Measurements from ENCODE around the gene CNKSR2. TPM values are rescaled to one million over a fixed set of nuclear protein-coding genes. Genes with fewer than 3 reads are reported as not detected.

The CNKSR2 gene
- total and polyA plus RNA-seq, 2 of the 13 experiments (the other 11 are each of a cell fraction or from before 2014, with no cell fraction given): not detected

DNA sequence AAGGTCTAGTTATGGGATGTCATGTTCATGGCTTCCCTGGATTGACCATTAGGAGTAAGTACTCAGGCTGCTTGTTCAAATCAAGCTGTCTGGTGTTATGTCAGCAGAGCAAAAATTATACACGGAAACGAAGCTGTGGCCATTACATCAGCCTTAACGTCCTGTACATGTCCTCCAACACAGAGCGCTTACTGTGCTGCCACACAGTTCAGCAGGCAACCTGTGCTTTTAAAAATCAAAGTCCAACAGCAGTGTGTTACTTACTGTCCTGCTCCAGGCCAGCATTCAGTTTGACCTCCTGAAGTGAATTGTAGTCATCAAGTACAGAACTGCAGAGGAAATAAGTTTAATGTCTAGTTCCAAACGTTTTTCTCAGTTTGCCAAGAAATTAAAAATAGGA lies 237.9 kb downstream of the CNKSR2 start (continued):
- TF ChIP-seq, protein P1, sequence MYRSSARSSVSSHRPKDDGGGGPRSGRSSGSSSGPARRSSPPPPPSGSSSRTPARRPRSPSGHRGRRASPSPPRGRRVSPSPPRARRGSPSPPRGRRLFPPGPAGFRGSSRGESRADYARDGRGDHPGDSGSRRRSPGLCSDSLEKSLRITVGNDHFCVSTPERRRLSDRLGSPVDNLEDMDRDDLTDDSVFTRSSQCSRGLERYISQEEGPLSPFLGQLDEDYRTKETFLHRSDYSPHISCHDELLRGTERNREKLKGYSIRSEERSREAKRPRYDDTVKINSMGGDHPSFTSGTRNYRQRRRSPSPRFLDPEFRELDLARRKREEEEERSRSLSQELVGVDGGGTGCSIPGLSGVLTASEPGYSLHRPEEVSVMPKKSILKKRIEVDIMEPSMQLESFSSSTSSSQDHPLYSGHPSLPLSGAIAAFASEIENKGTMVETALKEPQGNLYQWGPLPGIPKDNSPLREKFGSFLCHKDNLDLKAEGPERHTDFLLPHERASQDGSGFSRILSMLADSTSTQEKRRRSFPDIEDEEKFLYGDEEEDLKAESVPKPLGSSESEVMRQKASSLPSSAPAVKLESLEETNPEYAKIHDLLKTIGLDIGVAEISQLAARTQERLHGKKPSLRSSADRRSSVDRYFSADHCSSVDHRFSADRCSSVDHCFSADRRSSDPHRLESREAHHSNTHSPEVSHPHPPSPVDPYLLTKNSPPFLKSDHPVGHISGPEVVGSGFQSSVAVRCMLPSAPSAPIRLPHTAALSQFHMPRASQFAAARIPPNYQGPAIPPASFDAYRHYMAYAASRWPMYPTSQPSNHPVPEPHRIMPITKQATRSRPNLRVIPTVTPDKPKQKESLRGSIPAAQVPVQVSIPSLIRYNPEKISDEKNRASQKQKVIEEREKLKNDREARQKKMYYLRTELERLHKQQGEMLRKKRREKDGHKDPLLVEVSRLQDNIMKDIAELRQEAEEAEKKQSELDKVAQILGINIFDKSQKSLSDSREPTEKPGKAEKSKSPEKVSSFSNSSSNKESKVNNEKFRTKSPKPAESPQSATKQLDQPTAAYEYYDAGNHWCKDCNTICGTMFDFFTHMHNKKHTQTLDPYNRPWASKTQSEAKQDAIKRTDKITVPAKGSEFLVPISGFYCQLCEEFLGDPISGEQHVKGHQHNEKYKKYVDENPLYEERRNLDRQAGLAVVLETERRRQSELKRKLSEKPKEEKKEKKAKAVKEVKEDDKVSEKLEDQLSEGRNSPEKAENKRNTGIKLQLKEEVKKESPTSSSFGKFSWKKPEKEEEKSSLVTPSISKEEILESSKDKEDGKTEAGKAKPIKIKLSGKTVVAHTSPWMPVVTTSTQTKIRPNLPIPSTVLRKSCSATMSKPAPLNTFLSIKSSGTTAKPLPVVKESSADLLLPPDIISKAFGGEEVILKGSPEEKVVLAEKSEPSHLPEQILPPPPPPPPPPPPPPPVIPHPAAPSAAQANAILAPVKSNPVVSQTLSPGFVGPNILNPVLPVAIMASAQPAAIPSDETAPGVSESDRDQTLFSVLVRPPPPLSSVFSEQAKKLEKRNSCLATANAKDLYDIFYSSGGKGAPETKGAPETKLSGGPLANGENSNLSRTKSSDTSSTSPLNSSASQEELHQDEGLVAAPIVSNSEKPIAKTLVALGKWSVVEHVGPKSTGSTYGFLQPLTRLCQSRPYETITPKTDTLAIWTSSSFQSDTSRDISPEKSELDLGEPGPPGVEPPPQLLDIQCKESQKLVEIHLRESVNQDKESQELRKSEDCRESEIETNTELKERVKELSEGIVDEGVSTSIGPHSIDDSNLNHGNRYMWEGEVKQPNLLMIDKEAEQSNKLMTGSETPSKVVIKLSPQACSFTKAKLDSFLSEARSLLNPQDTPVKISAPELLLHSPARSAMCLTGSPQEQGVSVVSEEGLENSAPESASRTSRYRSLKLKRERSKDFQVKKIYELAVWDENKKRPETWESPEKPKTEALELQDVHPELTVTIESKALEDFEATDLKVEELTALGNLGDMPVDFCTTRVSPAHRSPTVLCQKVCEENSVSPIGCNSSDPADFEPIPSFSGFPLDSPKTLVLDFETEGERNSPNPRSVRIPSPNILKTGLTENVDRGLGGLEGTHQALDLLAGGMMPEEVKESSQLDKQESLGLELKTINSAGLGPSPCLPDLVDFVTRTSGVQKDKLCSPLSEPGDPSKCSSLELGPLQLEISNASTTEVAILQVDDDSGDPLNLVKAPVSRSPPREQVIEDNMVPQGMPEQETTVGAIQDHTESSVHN (CRISPR knock-in tag; IDR thresholded peaks at IDR 0.05): no peak
- no peak for TF ChIP-seq MAF1 (CRISPR knock-in tag; IDR thresholded peaks at IDR 0.05; ENCODE audit: borderline replicate concordance)
- no peak for TF ChIP-seq ZNF879 (CRISPR knock-in tag; IDR thresholded peaks at IDR 0.05)
- no peak for TF ChIP-seq TEAD3 (CRISPR knock-in tag; optimal IDR thresholded peaks at IDR 0.05; ENCODE audit: borderline replicate concordance)
- no peak for TF ChIP-seq GATAD1 (CRISPR knock-in tag; IDR thresholded peaks at IDR 0.05)
- TF ChIP-seq EP300 (IDR thresholded peaks at IDR 0.05; ENCODE audit: low read depth in 2 of 2, low read length in 2 of 2): no peak
- TF ChIP-seq EP300 (CRISPR knock-in tag; IDR thresholded peaks at IDR 0.05; ENCODE audit: borderline replicate concordance): no peak
- TF ChIP-seq, protein P2, sequence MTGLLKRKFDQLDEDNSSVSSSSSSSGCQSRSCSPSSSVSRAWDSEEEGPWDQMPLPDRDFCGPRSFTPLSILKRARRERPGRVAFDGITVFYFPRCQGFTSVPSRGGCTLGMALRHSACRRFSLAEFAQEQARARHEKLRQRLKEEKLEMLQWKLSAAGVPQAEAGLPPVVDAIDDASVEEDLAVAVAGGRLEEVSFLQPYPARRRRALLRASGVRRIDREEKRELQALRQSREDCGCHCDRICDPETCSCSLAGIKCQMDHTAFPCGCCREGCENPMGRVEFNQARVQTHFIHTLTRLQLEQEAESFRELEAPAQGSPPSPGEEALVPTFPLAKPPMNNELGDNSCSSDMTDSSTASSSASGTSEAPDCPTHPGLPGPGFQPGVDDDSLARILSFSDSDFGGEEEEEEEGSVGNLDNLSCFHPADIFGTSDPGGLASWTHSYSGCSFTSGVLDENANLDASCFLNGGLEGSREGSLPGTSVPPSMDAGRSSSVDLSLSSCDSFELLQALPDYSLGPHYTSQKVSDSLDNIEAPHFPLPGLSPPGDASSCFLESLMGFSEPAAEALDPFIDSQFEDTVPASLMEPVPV (CRISPR knock-in tag; IDR thresholded peaks at IDR 0.05): no peak
- TF ChIP-seq KLF11 (CRISPR knock-in tag; IDR thresholded peaks at IDR 0.05): no peak
- no peak for TF ChIP-seq ZBTB1 (CRISPR knock-in tag; IDR thresholded peaks at IDR 0.05; ENCODE audit: borderline replicate concordance)
- TF ChIP-seq, protein P3, sequence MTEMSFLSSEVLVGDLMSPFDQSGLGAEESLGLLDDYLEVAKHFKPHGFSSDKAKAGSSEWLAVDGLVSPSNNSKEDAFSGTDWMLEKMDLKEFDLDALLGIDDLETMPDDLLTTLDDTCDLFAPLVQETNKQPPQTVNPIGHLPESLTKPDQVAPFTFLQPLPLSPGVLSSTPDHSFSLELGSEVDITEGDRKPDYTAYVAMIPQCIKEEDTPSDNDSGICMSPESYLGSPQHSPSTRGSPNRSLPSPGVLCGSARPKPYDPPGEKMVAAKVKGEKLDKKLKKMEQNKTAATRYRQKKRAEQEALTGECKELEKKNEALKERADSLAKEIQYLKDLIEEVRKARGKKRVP (CRISPR knock-in tag; IDR thresholded peaks at IDR 0.05): peak in 1 of 2 experiments; percentile 66; a peak in 2 of 4 replicates
- TF ChIP-seq ZNF143 (CRISPR knock-in tag; IDR thresholded peaks at IDR 0.05): no peak
- TF ChIP-seq HNF4G (IDR thresholded peaks at IDR 0.05; ENCODE audit: borderline replicate concordance, low read depth, low read length): peak; percentile 41; the same call in 1 of the 2 replicates
- TF ChIP-seq HNF4G (CRISPR knock-in tag; IDR thresholded peaks at IDR 0.05; ENCODE audit: borderline replicate concordance, low read depth): no peak
- peak; percentile 88; the same call in 1 of the 2 replicates for TF ChIP-seq ZNF549 (CRISPR knock-in tag; IDR thresholded peaks at IDR 0.05)
- 0 out of 2 replicates have a peak, but pooled peaks have one; percentile 14 for TF ChIP-seq ZNF331 (CRISPR knock-in tag; IDR thresholded peaks at IDR 0.05)
- TF ChIP-seq NFYC (CRISPR knock-in tag; IDR thresholded peaks at IDR 0.05): no peak

Measured in HepG2 (cell line).